GM19240 (cell line): ENCODE data around the gene TIMM22.
"Not testable (repeated sequence)": the region's sequence is repeated elsewhere in the genome, so short reads cannot be mapped to it uniquely, and the experiment has no call there.

Source experiments
- DNase-seq: peaks from one replicate; pipeline ENCODE4 v3.0.0; 2011; ENCODE audit warnings: low spot score; ENCODE audit not compliant: insufficient read length

The TIMM22 gene

GRCh38 chr17:996554-997344 lies at the start of gene TIMM22:
Gene TIMM22 (plus strand): TSS chr17:997129. CDS start chr17:997143, 14 bp downstream.
- peak; percentile 98 for DNase-seq

GRCh38 chr17:948284-948852 lies 48.6 kb upstream of the TIMM22 start:
- DNase-seq = no peak

GRCh38 chr17:949623-950303 lies 47.2 kb upstream of the TIMM22 start:
- DNase-seq = no peak

GRCh38 chr17:951325-952132 lies 45.4 kb upstream of the TIMM22 start:
- DNase-seq = no peak

- not testable (repeated sequence) for DNase-seq
These were observed 44.3 kb upstream of the TIMM22 start for GRCh38 chr17:952592-952991.

- no peak for DNase-seq
These were observed 43.2 kb upstream of the TIMM22 start for GRCh38 chr17:953767-954166.

- DNase-seq = no peak
These were observed 42.3 kb upstream of the TIMM22 start for GRCh38 chr17:954431-955164.

GRCh38 chr17:956905-957304 lies 40.0 kb upstream of the TIMM22 start:
- no peak for DNase-seq

GRCh38 chr17:957856-958421 lies 39.0 kb upstream of the TIMM22 start:
- no peak for DNase-seq

- DNase-seq = no peak
These were observed 38.0 kb upstream of the TIMM22 start for GRCh38 chr17:958712-959451.

- no peak for DNase-seq
These were observed 34.8 kb upstream of the TIMM22 start for GRCh38 chr17:962166-962565.

GRCh38 chr17:962670-963069 lies 34.3 kb upstream of the TIMM22 start:
- DNase-seq = no peak

- DNase-seq = no peak
These were observed 32.1 kb upstream of the TIMM22 start for GRCh38 chr17:964876-965275.

GRCh38 chr17:965311-965989 lies 31.5 kb upstream of the TIMM22 start:
- DNase-seq = no peak

GRCh38 chr17:967122-967521 lies 29.8 kb upstream of the TIMM22 start:
- DNase-seq = no peak

GRCh38 chr17:968812-969730 lies 27.9 kb upstream of the TIMM22 start:
- no peak for DNase-seq

- DNase-seq = no peak
These were observed 27.0 kb upstream of the TIMM22 start for GRCh38 chr17:969811-970355.

GRCh38 chr17:970364-970763 lies 26.6 kb upstream of the TIMM22 start:
- DNase-seq = no peak
